ENCODE results near the gene PSMA1. TPM values are rescaled to one million over a fixed set of nuclear protein-coding genes. Genes with fewer than 3 reads are reported as not detected.

Gene PSMA1
- total RNA-seq, 1 experiment from 2014 or later: 198 TPM

GRCh38 chr11:14567064-14567651, 47.0 kb upstream of the PSMA1 start:
- in situ Hi-C loops (cut with HindIII; ENCODE audit: low pct_unique_long_range_greater_than_20kb, low sequenced_read_pairs): no loop called here

GRCh38 chr11:14566331-14567063, 46.3 kb upstream of the PSMA1 start:
- CTCF ChIA-PET: no interaction called here

More at GRCh38 chr11:14567064-14567651, 47.0 kb upstream of the PSMA1 start:
- Histone ChIP-seq H3K4me1 (ENCODE audit: control insufficient read depth, insufficient read depth, low read length) (no peaks in the 10 kb centered on the region), H3K4me3 (ENCODE audit: low read depth in 2 of 2, low read length in 2 of 2) (no peak overlapping the region), H3K9me3 (ENCODE audit: control insufficient read depth, insufficient read depth, low read depth, low read length) (no peaks in the 10 kb centered on the region), H3K27ac (ENCODE audit: low read length) (no peak overlapping the region), H3K36me3 (ENCODE audit: control insufficient read depth, insufficient read depth, low read length) (no peaks in the 10 kb centered on the region), H3K27me3 (ENCODE audit: control insufficient read depth, insufficient read depth, low read length) (no peaks in the 10 kb centered on the region)
- ATAC-seq (no peak), DNase-seq (ENCODE audit: low read depth, low spot score) (no peak)
- intact Hi-C loops (cut with micrococcal nuclease; ENCODE audit: unreplicated experiment): no loop called here
- BruUV-seq (replicated peaks): no TSS peak
- TF ChIP-seq SIN3A (IDR thresholded peaks at IDR 0.05; ENCODE audit: borderline replicate concordance, insufficient read depth, low read depth, low read length) (no peak), REST (IDR thresholded peaks at IDR 0.05; ENCODE audit: insufficient read depth in 1 of 2, low read depth in 2 of 2, low read length in 1 of 2) (no peak), TCF7L2 (IDR thresholded peaks at IDR 0.05; ENCODE audit: low read depth, low read length) (no peak), CTCF (IDR thresholded peaks at IDR 0.05) (no peak), POLR2AphosphoS5 (IDR thresholded peaks at IDR 0.05; ENCODE audit: low read depth, low read length) (no peak)
- CTCF ChIA-PET: no interaction called here
- POLR2A ChIA-PET: no interaction called here

More at GRCh38 chr11:14566331-14567063, 46.3 kb upstream of the PSMA1 start:
- DNase-seq (ENCODE audit: low read depth, low spot score): no peak
- H3K9me3 ChIP-seq (ENCODE audit: control insufficient read depth, insufficient read depth, low read depth, low read length): no peaks in the 10 kb centered on the region
- no peaks in the 10 kb centered on the region for H3K36me3 ChIP-seq (ENCODE audit: control insufficient read depth, insufficient read depth, low read length)
- no peak for TF ChIP-seq POLR2AphosphoS5 (IDR thresholded peaks at IDR 0.05; ENCODE audit: low read depth, low read length)
- TF ChIP-seq CTCF (IDR thresholded peaks at IDR 0.05): no peak
- no peak for TF ChIP-seq REST (IDR thresholded peaks at IDR 0.05; ENCODE audit: insufficient read depth in 1 of 2, low read depth in 2 of 2, low read length in 1 of 2)
- TF ChIP-seq SIN3A (IDR thresholded peaks at IDR 0.05; ENCODE audit: borderline replicate concordance, insufficient read depth, low read depth, low read length): no peak
- no peak for TF ChIP-seq TCF7L2 (IDR thresholded peaks at IDR 0.05; ENCODE audit: low read depth, low read length)
- no peak overlapping the region for H3K4me3 ChIP-seq (ENCODE audit: low read depth in 2 of 2, low read length in 2 of 2)
- no peak for ATAC-seq
- BruUV-seq (replicated peaks): no TSS peak
- in situ Hi-C loops (cut with HindIII; ENCODE audit: low pct_unique_long_range_greater_than_20kb, low sequenced_read_pairs): no loop called here
- H3K27me3 ChIP-seq (ENCODE audit: control insufficient read depth, insufficient read depth, low read length): no peaks in the 10 kb centered on the region
- POLR2A ChIA-PET: no interaction called here
- H3K4me1 ChIP-seq (ENCODE audit: control insufficient read depth, insufficient read depth, low read length): no peaks in the 10 kb centered on the region
- intact Hi-C loops (cut with micrococcal nuclease; ENCODE audit: unreplicated experiment): no loop called here
- H3K27ac ChIP-seq (ENCODE audit: low read length): no peak overlapping the region
